ENCODE results near the gene KDM4B.

GRCh38 chr19:5119297-5119998, 150.5 kb downstream of the KDM4B start:
- TF ChIP-seq POLR2AphosphoS5 (IDR thresholded peaks at IDR 0.05; ENCODE audit: low read depth) (no peak), CTCF (IDR thresholded peaks at IDR 0.05; ENCODE audit: insufficient read depth, low read length) (no peak), SPI1 (IDR thresholded peaks at IDR 0.05; ENCODE audit: borderline replicate concordance, low read depth) (no peak)
- TF ChIP-seq, protein P1, sequence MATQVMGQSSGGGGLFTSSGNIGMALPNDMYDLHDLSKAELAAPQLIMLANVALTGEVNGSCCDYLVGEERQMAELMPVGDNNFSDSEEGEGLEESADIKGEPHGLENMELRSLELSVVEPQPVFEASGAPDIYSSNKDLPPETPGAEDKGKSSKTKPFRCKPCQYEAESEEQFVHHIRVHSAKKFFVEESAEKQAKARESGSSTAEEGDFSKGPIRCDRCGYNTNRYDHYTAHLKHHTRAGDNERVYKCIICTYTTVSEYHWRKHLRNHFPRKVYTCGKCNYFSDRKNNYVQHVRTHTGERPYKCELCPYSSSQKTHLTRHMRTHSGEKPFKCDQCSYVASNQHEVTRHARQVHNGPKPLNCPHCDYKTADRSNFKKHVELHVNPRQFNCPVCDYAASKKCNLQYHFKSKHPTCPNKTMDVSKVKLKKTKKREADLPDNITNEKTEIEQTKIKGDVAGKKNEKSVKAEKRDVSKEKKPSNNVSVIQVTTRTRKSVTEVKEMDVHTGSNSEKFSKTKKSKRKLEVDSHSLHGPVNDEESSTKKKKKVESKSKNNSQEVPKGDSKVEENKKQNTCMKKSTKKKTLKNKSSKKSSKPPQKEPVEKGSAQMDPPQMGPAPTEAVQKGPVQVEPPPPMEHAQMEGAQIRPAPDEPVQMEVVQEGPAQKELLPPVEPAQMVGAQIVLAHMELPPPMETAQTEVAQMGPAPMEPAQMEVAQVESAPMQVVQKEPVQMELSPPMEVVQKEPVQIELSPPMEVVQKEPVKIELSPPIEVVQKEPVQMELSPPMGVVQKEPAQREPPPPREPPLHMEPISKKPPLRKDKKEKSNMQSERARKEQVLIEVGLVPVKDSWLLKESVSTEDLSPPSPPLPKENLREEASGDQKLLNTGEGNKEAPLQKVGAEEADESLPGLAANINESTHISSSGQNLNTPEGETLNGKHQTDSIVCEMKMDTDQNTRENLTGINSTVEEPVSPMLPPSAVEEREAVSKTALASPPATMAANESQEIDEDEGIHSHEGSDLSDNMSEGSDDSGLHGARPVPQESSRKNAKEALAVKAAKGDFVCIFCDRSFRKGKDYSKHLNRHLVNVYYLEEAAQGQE (IDR thresholded peaks at IDR 0.05; ENCODE audit: insufficient replicate concordance, low read depth), result no peak
